Nucleus accumbens (tissue), 56 donors: ENCODE results near the gene TXNDC8.

Experiments
- DNase-seq, 56 donors: peaks; one replicate each; lab custom pipeline; 2025; lab: John Stamatoyannopoulos, UW

Gene TXNDC8

GRCh38 chr9:110283751-110284150 lies 53.9 kb downstream of the TXNDC8 start:
- DNase-seq: no peak

GRCh38 chr9:110282739-110283081 lies 55.0 kb downstream of the TXNDC8 start:
- no peak for DNase-seq

- peak in 1 of 56 donors; percentile 1 for DNase-seq
Observed at GRCh38 chr9:110282018-110282738, 55.5 kb downstream of the TXNDC8 start.

GRCh38 chr9:110278080-110278707 lies 59.5 kb downstream of the TXNDC8 start:
- no peak for DNase-seq

DNA sequence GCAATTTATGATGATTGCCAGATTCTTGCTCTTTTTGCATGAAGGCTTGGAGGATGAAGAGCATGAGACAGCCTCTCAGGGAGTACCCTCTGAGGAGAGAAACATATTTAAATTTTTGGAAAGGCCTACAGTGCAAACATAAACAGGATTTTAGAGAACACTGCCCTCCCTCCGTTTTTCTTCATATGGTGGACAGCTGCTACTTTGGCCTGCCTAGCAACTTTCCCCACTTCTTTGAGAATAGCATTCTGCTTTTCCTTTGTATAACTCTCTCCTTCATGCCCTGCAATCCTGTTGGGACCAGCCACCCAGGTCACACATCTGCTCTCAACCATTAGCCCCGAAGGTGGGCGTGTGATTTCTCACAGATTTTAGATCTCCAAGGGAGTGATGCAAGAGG lies 60.9 kb downstream of the TXNDC8 start:
- no peak for DNase-seq

DNA sequence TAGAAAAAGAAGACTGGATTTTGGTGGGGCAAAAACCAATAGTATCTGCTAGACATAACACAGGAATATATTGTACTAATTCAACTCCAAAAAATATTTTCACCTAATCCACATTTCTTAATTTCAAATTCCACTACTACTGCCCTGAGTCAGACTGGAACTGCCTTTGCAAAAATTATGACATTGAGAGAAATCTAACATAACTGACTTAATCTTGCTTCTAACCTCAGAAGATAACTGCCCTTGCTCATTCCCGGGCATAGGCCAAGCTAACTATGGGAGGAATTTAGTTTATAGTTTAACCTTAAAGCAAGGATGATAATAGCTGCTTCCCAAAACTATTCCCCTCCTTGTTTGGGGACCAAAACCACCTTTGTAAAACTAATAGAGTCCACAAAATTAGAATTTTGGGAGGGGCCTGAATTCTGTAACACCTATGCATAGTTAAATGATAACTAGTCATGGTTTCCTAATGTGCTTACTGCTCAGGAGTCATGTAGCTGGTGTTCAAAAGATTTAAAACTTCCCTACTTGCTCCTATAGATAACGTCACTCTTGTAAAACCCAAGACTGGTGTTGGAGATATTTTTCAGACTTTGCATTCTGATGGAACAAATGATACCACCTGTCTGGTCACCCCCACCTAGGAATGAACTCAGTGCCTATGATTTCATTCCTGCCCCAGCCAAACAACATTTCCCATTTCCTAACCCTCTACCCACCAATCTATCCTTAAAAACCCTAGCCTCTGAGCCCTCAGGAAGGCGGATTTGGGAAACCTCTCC lies 67.3 kb downstream of the TXNDC8 start:
- no peak for DNase-seq

- DNase-seq: no peak
Observed at GRCh38 chr9:110266795-110267194, 70.9 kb downstream of the TXNDC8 start.

- DNase-seq: no peak
Observed at GRCh38 chr9:110261632-110262031, 76.0 kb downstream of the TXNDC8 start.

- DNase-seq: no peak
Observed at GRCh38 chr9:110260911-110261310, 76.8 kb downstream of the TXNDC8 start.

- DNase-seq: no peak
Observed at GRCh38 chr9:110259566-110259965, 78.1 kb downstream of the TXNDC8 start.

DNA sequence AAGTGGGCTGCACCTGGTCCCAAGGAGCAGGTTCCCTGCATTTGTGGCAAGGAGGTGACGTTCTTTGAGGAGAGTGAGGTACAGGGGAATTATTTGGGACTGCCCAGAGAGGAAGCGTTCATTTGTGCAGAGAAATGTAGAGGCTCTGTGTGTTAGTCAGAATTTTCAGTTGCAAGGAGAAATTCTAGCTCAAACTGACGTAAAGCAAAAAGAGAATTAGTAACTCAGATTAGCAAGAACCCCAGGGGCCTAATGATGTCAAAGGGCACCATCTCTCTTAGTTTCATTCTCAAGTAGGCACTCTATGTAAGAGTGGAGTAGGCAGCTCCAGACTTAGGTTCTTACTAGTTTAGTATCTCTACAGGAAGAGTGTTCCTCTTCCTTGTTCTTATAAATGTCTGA lies 79.0 kb downstream of the TXNDC8 start:
- no peak for DNase-seq

GRCh38 chr9:110257956-110258355 lies 79.7 kb downstream of the TXNDC8 start:
- no peak for DNase-seq

GRCh38 chr9:110257097-110257841 lies 80.4 kb downstream of the TXNDC8 start:
- peak in 26 of 56 donors; percentile 3 to 59 (median 25) for DNase-seq

- DNase-seq: peak in 55 of 56 donors; percentile 30 to 93 (median 79)
Observed at GRCh38 chr9:110256380-110257096, 81.1 kb downstream of the TXNDC8 start, which contains the start of gene TXN. TSS of gene TXN (minus strand) at chr9:110256507. CDS start at chr9:110256435, 72 bp downstream.

DNA sequence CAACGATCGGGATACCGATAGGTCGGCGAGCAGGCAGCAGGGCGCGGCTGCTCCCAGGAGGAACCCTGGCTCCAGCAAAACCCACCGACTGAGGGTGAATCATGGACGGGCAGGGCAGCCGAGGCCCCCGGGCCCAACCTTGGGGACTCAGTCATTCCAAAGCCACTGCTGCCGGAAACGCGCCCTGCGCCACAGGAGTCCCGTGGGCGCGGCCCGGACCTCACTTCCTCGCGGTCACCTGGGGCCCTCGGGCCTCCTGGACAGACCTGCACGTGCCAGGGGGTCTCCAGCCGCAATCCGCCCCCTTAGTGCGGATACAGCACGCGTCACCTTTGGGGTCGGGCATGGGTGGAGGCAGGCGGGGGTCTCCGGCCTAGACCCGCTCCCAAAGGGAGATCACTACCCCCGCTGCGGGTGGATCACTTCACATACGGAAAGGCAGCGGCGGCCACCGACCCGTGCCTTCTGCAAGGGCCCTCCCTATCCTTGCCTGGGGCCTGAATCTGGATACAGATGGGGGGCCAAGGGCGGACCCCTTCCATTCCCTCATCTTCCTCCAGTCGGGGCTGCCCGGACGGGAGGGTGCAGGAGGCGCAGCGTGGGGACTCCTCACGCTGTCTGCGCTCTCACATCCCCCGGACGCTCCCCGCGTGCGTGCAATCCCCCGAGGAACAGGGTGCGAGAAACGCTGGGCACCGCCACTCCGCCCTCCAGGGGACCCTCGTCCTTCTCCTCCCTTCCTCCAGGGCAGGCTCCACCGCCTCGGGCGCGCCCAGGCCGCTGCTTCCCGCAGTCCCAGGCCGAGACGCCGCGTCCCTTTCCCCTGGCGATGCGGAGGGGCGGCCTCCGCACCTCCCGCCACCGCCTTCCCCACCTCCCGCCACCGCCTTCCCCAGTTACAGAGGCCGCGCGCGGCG lies 81.9 kb downstream of the TXNDC8 start:
- peak in 43 of 56 donors; percentile 5 to 70 (median 42) for DNase-seq

GRCh38 chr9:110255034-110255462 lies 82.6 kb downstream of the TXNDC8 start:
- DNase-seq: peak in 2 of 56 donors; percentile 8 to 21

GRCh38 chr9:110254500-110254899 lies 83.2 kb downstream of the TXNDC8 start:
- DNase-seq: no peak
